Endodermal cell (in vitro differentiated cells): ENCODE measurements around the gene ZNF672. TPM values are rescaled to one million over a fixed set of nuclear protein-coding genes. Genes with fewer than 3 reads are reported as not detected.

Source experiments
- DNase-seq: peaks from one replicate; pipeline ENCODE4 v3.0.0-alpha.2; 2017
- H3K27ac ChIP-seq: 2 replicates; pipeline ENCODE4 v1.5.1; 2013; ENCODE audit warnings: mild to moderate bottlenecking, low read depth, low read length, moderate library complexity
- H3K27me3 ChIP-seq: 2 replicates; pipeline ENCODE4 v1.6.1; 2013; ENCODE audit warnings: mild to moderate bottlenecking, low read length, moderate library complexity; ENCODE audit not compliant: insufficient read depth, control insufficient read depth, poor library complexity, severe bottlenecking
- H3K36me3 ChIP-seq: 2 replicates; pipeline ENCODE4 v1.7.0; 2013; ENCODE audit warnings: mild to moderate bottlenecking, low read length, moderate library complexity; ENCODE audit not compliant: control insufficient read depth, insufficient read depth
- H3K4me1 ChIP-seq: one replicate; pipeline ENCODE4 v1.7.0; 2013; ENCODE audit warnings: low read length; ENCODE audit not compliant: control insufficient read depth, insufficient read depth
- H3K4me3 ChIP-seq: 2 replicates; pipeline ENCODE4 v1.5.1; 2013; ENCODE audit warnings: mild to moderate bottlenecking, low read length, moderate library complexity
- H3K9ac ChIP-seq: 2 replicates; pipeline ENCODE4 v1.6.1; 2013; ENCODE audit warnings: mild to moderate bottlenecking, low read length, moderate library complexity; ENCODE audit not compliant: poor library complexity, severe bottlenecking; ENCODE audit errors: extremely low read depth
- H3K9me3 ChIP-seq: 2 replicates; pipeline ENCODE4 v1.6.1; 2013; ENCODE audit warnings: mild to moderate bottlenecking, low read length, moderate library complexity; ENCODE audit not compliant: control insufficient read depth
- H3K27ac Mint-ChIP-seq: 2 replicates; pipeline ENCODE4 v1.8.0; 2020; ENCODE audit warnings: mixed read lengths
- H3K27me3 Mint-ChIP-seq: 2 replicates; pipeline ENCODE4 v1.8.0; 2021; ENCODE audit warnings: mild to moderate bottlenecking, mixed read lengths; ENCODE audit not compliant: insufficient read depth
- H3K36me3 Mint-ChIP-seq: 2 replicates; pipeline ENCODE4 v1.8.0; 2020; ENCODE audit warnings: low read depth, mixed read lengths
- H3K4me1 Mint-ChIP-seq: 2 replicates; pipeline ENCODE4 v1.8.0; 2020; ENCODE audit warnings: mixed read lengths
- H3K4me3 Mint-ChIP-seq: 2 replicates; pipeline ENCODE4 v1.8.0; 2020; ENCODE audit warnings: mild to moderate bottlenecking, moderate library complexity, mixed read lengths
- H3K9me3 Mint-ChIP-seq: 2 replicates; pipeline ENCODE4 v1.8.0; 2020; ENCODE audit warnings: mild to moderate bottlenecking, mixed read lengths
- CTCF ChIP-seq: fragments of 200-600 bp; sonication (generic); conservative IDR thresholded peaks from 2 replicates; pipeline ENCODE4 v1.5.0; 2021; ENCODE audit warnings: antibody characterized with exemption, mild to moderate bottlenecking
- WGBS, 2 experiments: methylation state at CpG; one replicate each; pipeline versions ENCODE4 v1.1.5 to v1.1.7; 2013; ENCODE audit warnings: missing lambda C conversion rate in 2 of 2, mixed read lengths in 1 of 2; ENCODE audit not compliant: insufficient coverage in 1 of 2, insufficient read length in 1 of 2; 5-methylcytosine and 5-hydroxymethylcytosine counted together
- total RNA-seq, 2 donors: library from RNA; stranded (reverse); fragmentation: NEBNext Ultra II Directional in 1 of 2; extraction: Animal tissue kit (Norgen Biotek cat#: 25700) in 1 of 2; gene quantifications; 2 replicates in 1 of 2; 3 replicates in 1 of 2; pipeline ENCODE4 v1.2.1, GENCODE V29; 2021

ZNF672 gene
- total RNA-seq, 2 donors from 2014 or later, result 33.6 to 40.5 TPM

- 71 to 74% methylated on average over 12 of the region's 12 CpGs for WGBS, 2 experiments
- Mint-ChIP-seq H3K4me3 (no peak overlapping the region), H3K4me1 (peaks cover 5% of the 10 kb centered on the region), H3K27me3 (no peaks in the 10 kb centered on the region), H3K9me3 (no peaks in the 10 kb centered on the region), H3K27ac (no peak overlapping the region), H3K36me3 (peaks cover 21% of the 10 kb centered on the region)
- TF ChIP-seq CTCF, result peak; percentile 80
- Histone ChIP-seq H3K36me3 (peaks cover 27% of the 10 kb centered on the region), H3K4me3 (no peak overlapping the region), H3K27me3 (no peaks in the 10 kb centered on the region), H3K4me1 (no peaks in the 10 kb centered on the region), H3K27ac (no peak overlapping the region), H3K9ac (no peak overlapping the region), H3K9me3 (no peaks in the 10 kb centered on the region)
- DNase-seq, result peak; percentile 87
Measured at GRCh38 chr1:248841702-248842395, 3.8 kb downstream of the ZNF672 start.

- H3K4me3 Mint-ChIP-seq, result no peak overlapping the region
- WGBS, 2 experiments, result 90 to 95% methylated on average over 3 to 8 of the region's 8 CpGs
- Histone ChIP-seq H3K9ac (no peak overlapping the region), H3K4me3 (no peak overlapping the region), H3K36me3 (peaks cover 28% of the 10 kb centered on the region), H3K9me3 (no peaks in the 10 kb centered on the region), H3K27ac (no peak overlapping the region), H3K27me3 (no peaks in the 10 kb centered on the region), H3K4me1 (no peaks in the 10 kb centered on the region)
- no peaks in the 10 kb centered on the region for H3K27me3 Mint-ChIP-seq
- peaks cover 25% of the 10 kb centered on the region for H3K36me3 Mint-ChIP-seq
- TF ChIP-seq CTCF, result no peak
- peaks cover 2% of the 10 kb centered on the region for H3K4me1 Mint-ChIP-seq
- no peak overlapping the region for H3K27ac Mint-ChIP-seq
- no peaks in the 10 kb centered on the region for H3K9me3 Mint-ChIP-seq
- DNase-seq, result peak; percentile 45
Measured at GRCh38 chr1:248842781-248843331, 4.8 kb downstream of the ZNF672 start.

GRCh38 chr1:248843687-248844086 is 5.7 kb downstream of the ZNF672 start:
- H3K4me1 Mint-ChIP-seq, result peaks cover 2% of the 10 kb centered on the region
- H3K27ac ChIP-seq, result no peak overlapping the region
- WGBS, 2 experiments, result 92 to 94% methylated on average over 2 to 3 of the region's 3 CpGs
- peaks cover 32% of the 10 kb centered on the region for H3K36me3 ChIP-seq
- no peaks in the 10 kb centered on the region for H3K9me3 ChIP-seq
- H3K36me3 Mint-ChIP-seq, result peaks cover 28% of the 10 kb centered on the region
- TF ChIP-seq CTCF, result no peak
- no peaks in the 10 kb centered on the region for H3K4me1 ChIP-seq
- no peak overlapping the region for H3K9ac ChIP-seq
- H3K27me3 ChIP-seq, result no peaks in the 10 kb centered on the region
- no peak overlapping the region for H3K27ac Mint-ChIP-seq
- H3K27me3 Mint-ChIP-seq, result no peaks in the 10 kb centered on the region
- no peak for DNase-seq
- H3K4me3 Mint-ChIP-seq, result no peak overlapping the region
- H3K4me3 ChIP-seq, result no peak overlapping the region
- no peaks in the 10 kb centered on the region for H3K9me3 Mint-ChIP-seq
